H9 (cell line): ENCODE results near the gene AFF2. TPM values are rescaled to one million over a fixed set of nuclear protein-coding genes. Genes with fewer than 3 reads are reported as not detected.

Experiments
- DNase-seq: peaks from one replicate; pipeline ENCODE4 v3.0.0-alpha.2; 2017
- H2AFZ ChIP-seq: one replicate; pipeline ENCODE4 v1.6.1; 2013; ENCODE audit warnings: mild to moderate bottlenecking, low read length, control low read depth, moderate library complexity
- H2AK5ac ChIP-seq: 2 replicates; pipeline ENCODE4 v1.6.1; 2013; ENCODE audit warnings: low read length, control low read depth, mixed read lengths; ENCODE audit not compliant: insufficient read length
- H2BK120ac ChIP-seq: one replicate; pipeline ENCODE4 v1.6.1; 2013; ENCODE audit warnings: low read depth, mild to moderate bottlenecking, low read length, control low read depth, inconsistent platforms; ENCODE audit not compliant: poor library complexity, severe bottlenecking
- H2BK12ac ChIP-seq: 2 replicates; pipeline ENCODE4 v1.6.1; 2013; ENCODE audit warnings: low read length, control low read depth, mixed read lengths, low read depth; ENCODE audit not compliant: insufficient read length
- H2BK15ac ChIP-seq: 2 replicates; pipeline ENCODE4 v1.6.1; 2013; ENCODE audit warnings: low read depth, low read length, control low read depth
- H2BK20ac ChIP-seq: one replicate; pipeline ENCODE4 v1.6.1; 2013; ENCODE audit warnings: low read depth, mild to moderate bottlenecking, low read length, control low read depth, inconsistent platforms; ENCODE audit not compliant: poor library complexity, severe bottlenecking
- H2BK5ac ChIP-seq: 2 replicates; pipeline ENCODE4 v1.6.1; 2013; ENCODE audit warnings: low read length, control low read depth, mixed read lengths; ENCODE audit not compliant: insufficient read length
- H3K14ac ChIP-seq: 2 replicates; pipeline ENCODE4 v1.6.1; 2013; ENCODE audit warnings: low read length, control low read depth; ENCODE audit not compliant: insufficient read depth
- H3K18ac ChIP-seq: 2 replicates; pipeline ENCODE4 v1.6.1; 2013; ENCODE audit warnings: low read depth, mild to moderate bottlenecking, mixed read lengths, low read length, control low read depth; ENCODE audit not compliant: insufficient read length
- H3K23ac ChIP-seq: 2 replicates; pipeline ENCODE4 v1.6.1; 2013; ENCODE audit warnings: low read length, control low read depth, mixed read lengths, low read depth; ENCODE audit not compliant: insufficient read length
- H3K23me2 ChIP-seq: 2 replicates; pipeline ENCODE4 v1.6.1; 2013; ENCODE audit warnings: low read depth, mild to moderate bottlenecking, mixed read lengths, low read length, control low read depth; ENCODE audit not compliant: insufficient read length, poor library complexity, severe bottlenecking
- H3K27ac ChIP-seq: 2 replicates; pipeline ENCODE4 v1.5.1; 2013; ENCODE audit warnings: low read length, control low read depth, mixed read lengths, low read depth; ENCODE audit not compliant: insufficient read length
- H3K27me3 ChIP-seq: 2 replicates; pipeline ENCODE4 v1.6.1; 2013; ENCODE audit warnings: low read length, control low read depth, inconsistent platforms; ENCODE audit not compliant: insufficient read depth
- H3K4ac ChIP-seq: 2 replicates; pipeline ENCODE4 v1.6.1; 2013; ENCODE audit warnings: low read depth, mild to moderate bottlenecking, control low read depth, inconsistent platforms, low read length, moderate library complexity
- H3K4me1 ChIP-seq: 2 replicates; pipeline ENCODE4 v1.6.1; 2013; ENCODE audit warnings: low read length, control low read depth, inconsistent platforms; ENCODE audit not compliant: insufficient read depth
- H3K4me2 ChIP-seq: 2 replicates; pipeline ENCODE4 v1.6.1; 2013; ENCODE audit warnings: low read length, control low read depth, mixed read lengths; ENCODE audit not compliant: insufficient read length, insufficient read depth
- H3K56ac ChIP-seq: 2 replicates; pipeline ENCODE4 v1.6.1; 2013; ENCODE audit warnings: low read depth, mild to moderate bottlenecking, mixed read lengths, low read length, control low read depth; ENCODE audit not compliant: insufficient read length
- H3K79me1 ChIP-seq: 2 replicates; pipeline ENCODE4 v1.6.1; 2013; ENCODE audit warnings: low read depth, mild to moderate bottlenecking, moderate library complexity, low read length, control low read depth, inconsistent platforms; ENCODE audit not compliant: insufficient read depth, poor library complexity, severe bottlenecking
- H3K79me2 ChIP-seq: 2 replicates; pipeline ENCODE4 v1.6.1; 2013; ENCODE audit warnings: low read length, control low read depth, inconsistent platforms; ENCODE audit not compliant: insufficient read depth
- H3K9ac ChIP-seq: 2 replicates; pipeline ENCODE4 v1.6.1; 2013; ENCODE audit warnings: low read length, control low read depth, mixed read lengths; ENCODE audit not compliant: insufficient read length; ENCODE audit errors: extremely low read depth
- H3K9me3 ChIP-seq: one replicate; pipeline ENCODE4 v1.6.1; 2013; ENCODE audit warnings: low read depth, low read length, inconsistent platforms; ENCODE audit not compliant: control insufficient read depth
- H3T11ph ChIP-seq: one replicate; pipeline ENCODE4 v1.6.1; 2013; ENCODE audit warnings: mild to moderate bottlenecking, low read length, control low read depth, inconsistent platforms
- H4K20me1 ChIP-seq: one replicate; pipeline ENCODE4 v1.6.1; 2013; ENCODE audit not compliant: control insufficient read depth, insufficient read length, insufficient read depth
- H4K5ac ChIP-seq: 2 replicates; pipeline ENCODE4 v1.6.1; 2013; ENCODE audit warnings: low read depth, mild to moderate bottlenecking, mixed read lengths, low read length, control low read depth; ENCODE audit not compliant: insufficient read length
- H4K8ac ChIP-seq: replicated peaks from 2 replicates; pipeline ENCODE4 v1.6.1; 2013; ENCODE audit warnings: low read length, control low read depth, mixed read lengths, low read depth; ENCODE audit not compliant: insufficient read length
- H4K91ac ChIP-seq: 2 replicates; pipeline ENCODE4 v1.6.1; 2013; ENCODE audit warnings: low read depth, mild to moderate bottlenecking, moderate library complexity, mixed read lengths, low read length, control low read depth; ENCODE audit not compliant: insufficient read length
- H3K27ac Mint-ChIP-seq, 3 experiments: 2 replicates in 2 of 3; 3 replicates in 1 of 3; pipeline ENCODE4 v1.8.0; 2020 to 2021; ENCODE audit warnings: mixed read lengths in 3 of 3, mild to moderate bottlenecking in 1 of 3, moderate library complexity in 1 of 3
- H3K27me3 Mint-ChIP-seq: 2 replicates; pipeline ENCODE4 v1.8.0; 2021; ENCODE audit warnings: low read depth, mild to moderate bottlenecking, moderate library complexity, mixed read lengths
- H3K36me3 Mint-ChIP-seq, 3 experiments: 2 replicates in 2 of 3; 3 replicates in 1 of 3; pipeline ENCODE4 v1.8.0; 2020 to 2021; ENCODE audit warnings: low read depth in 3 of 3, mixed read lengths in 3 of 3; ENCODE audit not compliant: insufficient read depth in 1 of 3
- H3K4me1 Mint-ChIP-seq, 2 experiments: 2 replicates each; pipeline ENCODE4 v1.8.0; 2020; ENCODE audit warnings: mixed read lengths in 2 of 2
- H3K4me3 Mint-ChIP-seq, 2 experiments: 2 replicates in 1 of 2; 3 replicates in 1 of 2; pipeline ENCODE4 v1.8.0; 2020 to 2021; ENCODE audit warnings: mild to moderate bottlenecking in 2 of 2, mixed read lengths in 2 of 2, moderate library complexity in 1 of 2
- H3K9me3 Mint-ChIP-seq, 2 experiments: 2 replicates in 1 of 2; 3 replicates in 1 of 2; pipeline ENCODE4 v1.8.0; 2020; ENCODE audit warnings: mild to moderate bottlenecking in 2 of 2, mixed read lengths in 2 of 2, moderate library complexity in 1 of 2
- WGBS: extraction: QIAGEN DNeasy Blood & Tissue Kit; methylation state at CpG from one replicate; pipeline ENCODE4 v1.1.7; 2013; ENCODE audit warnings: missing lambda C conversion rate, low lambda C conversion rate, mixed read lengths; ENCODE audit not compliant: insufficient read length; ENCODE audit errors: extremely low coverage; 5-methylcytosine and 5-hydroxymethylcytosine counted together
- total RNA-seq: library from RNA; stranded (reverse); gene quantifications from 2 replicates; pipeline ENCODE4 v1.2.1, GENCODE V29; 2021
- TF ChIP-seq, protein P1 (sequence below): fragments of 200-600 bp; sonication (generic); conservative IDR thresholded peaks from 3 replicates; pipeline ENCODE4 v1.8.0; 2021; ENCODE audit warnings: antibody characterized with exemption, mild to moderate bottlenecking

Gene AFF2
- total RNA-seq, 1 experiment from 2014 or later = 14.6 TPM

DNA sequence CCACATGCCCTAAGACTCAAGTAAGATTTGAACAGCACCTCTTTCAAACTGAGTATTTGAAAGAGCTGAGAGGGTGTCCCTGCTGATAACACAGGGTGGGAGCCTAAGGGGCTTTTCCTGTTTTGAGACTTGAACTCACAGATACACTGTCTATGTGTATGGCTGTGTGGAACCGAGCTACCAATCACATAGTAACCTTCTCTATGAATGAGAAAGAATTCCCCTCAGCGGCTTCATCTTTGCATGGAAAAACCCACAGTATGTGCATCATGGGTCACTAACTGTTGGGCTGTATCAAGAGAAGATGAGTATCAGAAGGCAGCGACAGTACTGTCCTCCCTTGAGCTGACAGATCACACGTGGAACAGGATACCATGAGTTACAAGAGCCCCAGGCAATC is 336.3 kb downstream of the AFF2 start:
- H3K23me2 ChIP-seq = no peaks in the 10 kb centered on the region
- H3K23ac ChIP-seq = no peak overlapping the region
- H3K4me1 ChIP-seq = no peaks in the 10 kb centered on the region
- H2BK12ac ChIP-seq = no peak overlapping the region
- H2BK20ac ChIP-seq = no peak overlapping the region
- no peaks in the 10 kb centered on the region for H3K27me3 ChIP-seq
- no peak overlapping the region for H3K27ac ChIP-seq
- no peak for DNase-seq
- H3K56ac ChIP-seq = no peak overlapping the region
- H3K14ac ChIP-seq = no peak overlapping the region
- Mint-ChIP-seq H3K4me1 (no peaks in the 10 kb centered on the region), H3K27ac (no peak overlapping the region), H3K36me3 (peaks cover 0 to 2% (median 0%) of the 10 kb centered on the region in 3 experiments; a peak in 1 of 7 replicates), H3K9me3 (peaks cover 49 to 55% of the 10 kb centered on the region in 2 experiments), H3K4me3 (no peak overlapping the region), H3K27me3 (no peaks in the 10 kb centered on the region)
- H4K91ac ChIP-seq = no peak overlapping the region
- WGBS = no CpG with 5 or more reads among the region's 4 CpGs
- peaks cover 37% of the 10 kb centered on the region for H3K9me3 ChIP-seq
- no peaks in the 10 kb centered on the region for H3K79me2 ChIP-seq
- no peak overlapping the region for H2BK120ac ChIP-seq
- H2BK5ac ChIP-seq = no peak overlapping the region
- H3K9ac ChIP-seq = no peak overlapping the region
- no peak overlapping the region for H3K4ac ChIP-seq
- no peak overlapping the region for H2AFZ ChIP-seq
- no peak overlapping the region for H3T11ph ChIP-seq
- H2AK5ac ChIP-seq = no peak overlapping the region
- TF ChIP-seq, protein P1, sequence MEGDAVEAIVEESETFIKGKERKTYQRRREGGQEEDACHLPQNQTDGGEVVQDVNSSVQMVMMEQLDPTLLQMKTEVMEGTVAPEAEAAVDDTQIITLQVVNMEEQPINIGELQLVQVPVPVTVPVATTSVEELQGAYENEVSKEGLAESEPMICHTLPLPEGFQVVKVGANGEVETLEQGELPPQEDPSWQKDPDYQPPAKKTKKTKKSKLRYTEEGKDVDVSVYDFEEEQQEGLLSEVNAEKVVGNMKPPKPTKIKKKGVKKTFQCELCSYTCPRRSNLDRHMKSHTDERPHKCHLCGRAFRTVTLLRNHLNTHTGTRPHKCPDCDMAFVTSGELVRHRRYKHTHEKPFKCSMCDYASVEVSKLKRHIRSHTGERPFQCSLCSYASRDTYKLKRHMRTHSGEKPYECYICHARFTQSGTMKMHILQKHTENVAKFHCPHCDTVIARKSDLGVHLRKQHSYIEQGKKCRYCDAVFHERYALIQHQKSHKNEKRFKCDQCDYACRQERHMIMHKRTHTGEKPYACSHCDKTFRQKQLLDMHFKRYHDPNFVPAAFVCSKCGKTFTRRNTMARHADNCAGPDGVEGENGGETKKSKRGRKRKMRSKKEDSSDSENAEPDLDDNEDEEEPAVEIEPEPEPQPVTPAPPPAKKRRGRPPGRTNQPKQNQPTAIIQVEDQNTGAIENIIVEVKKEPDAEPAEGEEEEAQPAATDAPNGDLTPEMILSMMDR = no peak
- no peaks in the 10 kb centered on the region for H3K79me1 ChIP-seq
- no peak overlapping the region for H4K5ac ChIP-seq
- no peak overlapping the region for H4K8ac ChIP-seq
- no peaks in the 10 kb centered on the region for H4K20me1 ChIP-seq
- H3K18ac ChIP-seq = no peak overlapping the region
- no peak overlapping the region for H2BK15ac ChIP-seq
- H3K4me2 ChIP-seq = no peak overlapping the region
